Mucosa of gallbladder (tissue), 1 donor: ENCODE data around the gene COLGALT1. TPM values are rescaled to one million over a fixed set of nuclear protein-coding genes. Genes with fewer than 3 reads are reported as not detected.
"Not testable (repeated sequence)": the region's sequence is repeated elsewhere in the genome, so short reads cannot be mapped to it uniquely, and the experiment has no call there.

Experiments
- DNase-seq: peaks from one replicate; pipeline ENCODE4 v3.0.0-alpha.2; 2020; ENCODE audit warnings: low spot score
- total RNA-seq: library from RNA; stranded (reverse); gene quantifications from one replicate; pipeline ENCODE4 v1.2.1, GENCODE V29; 2021
- donor health status: DM: no; HTN: no; CAD: no.

The COLGALT1 gene
- total RNA-seq, 1 donor from 2014 or later: 71.1 TPM

DNA sequence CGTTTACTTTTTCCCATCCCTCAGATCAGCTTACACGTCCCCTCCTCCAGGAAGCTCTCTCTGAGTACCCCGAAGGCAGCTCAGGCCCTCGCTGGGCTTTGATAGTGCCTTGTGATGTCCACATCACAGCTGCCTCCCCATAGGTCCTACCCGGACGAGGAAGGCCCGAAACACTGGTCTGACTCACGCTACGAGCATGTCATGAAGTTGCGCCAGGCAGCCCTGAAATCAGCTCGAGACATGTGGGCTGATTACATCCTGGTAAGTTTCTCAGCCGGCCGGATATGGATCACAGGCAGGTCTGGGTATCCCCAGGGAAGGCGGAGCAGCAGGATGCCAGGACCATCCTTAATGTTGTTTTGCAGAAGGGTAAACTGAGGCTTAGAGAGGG, 4.8 kb downstream of the COLGALT1 start:
- no peak for DNase-seq

DNA sequence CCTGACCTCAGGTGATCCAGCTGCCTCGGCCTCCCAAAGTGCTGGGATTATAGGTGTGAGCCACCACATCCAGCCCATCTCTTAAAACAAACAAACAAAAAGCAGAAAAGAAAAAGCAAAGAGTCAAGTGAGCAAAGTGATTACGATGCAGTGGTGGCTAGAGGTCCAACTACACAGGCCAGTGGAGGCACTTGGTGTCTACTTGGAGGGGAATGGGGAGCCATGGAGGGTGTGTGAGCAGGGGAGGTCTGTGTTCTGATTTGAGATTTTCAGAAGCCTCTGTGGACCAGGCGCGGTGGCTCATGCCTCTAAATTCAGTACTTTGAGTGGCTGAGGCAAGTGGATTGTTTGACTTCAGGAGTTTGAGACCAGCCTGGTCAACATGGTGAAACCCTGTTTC, 6.6 kb downstream of the COLGALT1 start:
- DNase-seq: no peak

DNA sequence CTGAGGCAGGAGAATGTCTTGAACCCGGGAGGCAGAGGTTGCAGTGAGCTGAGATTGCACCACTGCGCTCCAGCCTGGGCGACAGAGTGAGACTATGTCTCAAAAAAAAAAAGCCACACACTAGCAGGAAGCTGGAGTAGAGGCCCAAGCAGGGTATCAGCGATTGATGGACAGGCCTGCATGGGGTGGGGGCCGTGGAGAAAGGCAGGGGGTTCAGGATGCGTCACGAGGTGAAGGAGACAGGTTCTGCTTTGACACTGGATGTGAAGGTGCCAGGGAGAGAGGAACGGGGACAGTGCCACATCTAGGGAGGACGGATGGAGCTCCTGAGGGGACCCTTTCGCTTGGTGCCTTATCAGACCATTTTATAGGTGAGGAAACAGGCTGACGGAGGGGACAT, 7.1 kb downstream of the COLGALT1 start:
- DNase-seq: no peak

DNA sequence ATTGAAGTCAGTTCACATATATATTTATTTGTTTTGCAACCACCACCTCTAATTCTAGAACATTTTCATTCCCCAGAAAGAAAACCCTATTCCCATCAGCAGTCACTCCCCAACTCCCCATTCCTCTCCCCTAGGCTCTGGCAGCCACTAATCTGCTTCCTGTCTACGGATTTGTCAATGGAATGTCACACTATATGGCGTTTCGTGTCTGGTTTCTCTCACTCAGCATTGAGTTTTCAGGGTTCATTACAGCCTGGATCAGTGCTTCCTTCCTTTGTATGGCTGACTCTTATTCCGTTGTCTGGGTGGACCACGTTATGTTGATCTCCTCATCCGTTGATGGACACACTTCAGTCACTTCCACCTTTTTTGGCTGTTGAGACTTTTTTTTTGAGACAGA, 9.3 kb downstream of the COLGALT1 start:
- DNase-seq: no peak

DNA sequence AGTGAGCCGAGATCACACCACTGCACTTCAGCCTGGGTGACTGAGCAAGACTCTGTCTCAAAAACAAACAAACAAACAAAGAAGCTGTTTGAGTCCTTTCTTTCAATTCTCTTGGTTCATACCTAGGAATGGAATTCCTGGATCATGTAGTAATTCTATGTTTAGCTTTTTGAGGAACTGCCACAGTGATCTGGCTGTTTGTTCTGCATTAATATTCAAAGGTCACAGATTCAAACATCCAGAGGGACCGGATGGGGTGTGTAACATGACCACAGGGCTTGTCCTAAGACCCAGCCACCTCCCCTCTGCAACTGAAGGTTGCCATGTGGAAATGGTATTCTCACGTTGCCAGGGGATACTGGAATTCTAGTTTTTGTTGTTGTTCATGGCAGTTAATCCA, 10.2 kb downstream of the COLGALT1 start:
- no peak for DNase-seq

DNA sequence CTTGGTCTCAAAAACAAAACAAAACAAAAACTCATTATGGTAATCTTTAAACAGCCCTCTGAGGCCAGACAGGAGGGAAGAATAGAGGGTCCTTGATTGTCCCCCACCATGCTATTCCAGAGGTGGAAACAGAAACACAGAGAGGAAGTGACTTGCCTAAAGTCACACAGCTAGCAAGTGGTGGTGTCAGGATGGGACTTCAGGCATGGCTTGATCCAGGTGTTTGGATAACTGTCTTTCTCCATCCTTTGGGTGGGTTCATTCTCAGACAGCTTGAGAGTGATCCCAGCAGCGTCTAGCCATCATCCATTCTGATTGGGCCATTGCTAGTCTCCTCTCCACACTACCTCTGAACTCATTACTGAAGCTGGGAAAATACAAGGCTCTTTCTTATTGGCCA, 12.5 kb downstream of the COLGALT1 start:
- DNase-seq: no peak

DNA sequence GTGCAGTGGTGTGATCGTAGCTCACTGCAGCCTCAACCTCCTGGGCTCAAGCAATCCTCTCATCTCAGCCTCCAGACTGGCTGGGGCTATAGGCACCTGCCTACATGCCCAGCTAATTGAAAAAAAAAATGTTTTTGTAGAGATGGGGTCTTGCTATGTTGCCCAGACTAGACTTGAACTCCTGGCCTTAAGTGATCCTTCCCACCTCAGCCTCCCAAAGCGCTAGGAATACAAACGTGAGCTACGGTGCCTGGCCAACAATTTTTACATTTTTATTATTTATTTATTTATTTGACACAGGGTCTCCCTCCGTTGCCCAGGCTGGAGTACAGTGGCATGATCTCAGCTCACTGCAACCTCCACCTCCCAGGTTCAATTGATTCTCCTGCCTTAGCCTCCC, 14.8 kb downstream of the COLGALT1 start:
- not testable (repeated sequence) for DNase-seq

DNA sequence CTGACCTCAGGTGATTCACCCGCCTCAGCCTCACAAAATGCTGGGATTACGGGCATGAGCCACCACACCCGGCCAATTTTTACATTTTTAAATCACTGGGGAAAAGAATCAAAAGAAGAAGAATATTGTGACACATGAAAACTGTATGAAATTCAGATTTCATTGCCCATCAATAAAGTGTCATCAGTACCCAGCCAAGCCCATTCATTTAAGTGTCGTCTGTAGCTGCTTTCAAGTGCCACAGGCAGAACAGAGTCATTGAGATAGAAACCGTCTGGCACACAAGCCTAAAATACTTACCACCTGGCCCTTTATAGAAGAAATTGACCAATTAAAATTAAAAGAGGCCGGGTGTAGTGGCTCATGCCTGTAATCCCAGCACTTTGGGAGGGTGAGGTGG, 15.3 kb downstream of the COLGALT1 start:
- DNase-seq: no peak

DNA sequence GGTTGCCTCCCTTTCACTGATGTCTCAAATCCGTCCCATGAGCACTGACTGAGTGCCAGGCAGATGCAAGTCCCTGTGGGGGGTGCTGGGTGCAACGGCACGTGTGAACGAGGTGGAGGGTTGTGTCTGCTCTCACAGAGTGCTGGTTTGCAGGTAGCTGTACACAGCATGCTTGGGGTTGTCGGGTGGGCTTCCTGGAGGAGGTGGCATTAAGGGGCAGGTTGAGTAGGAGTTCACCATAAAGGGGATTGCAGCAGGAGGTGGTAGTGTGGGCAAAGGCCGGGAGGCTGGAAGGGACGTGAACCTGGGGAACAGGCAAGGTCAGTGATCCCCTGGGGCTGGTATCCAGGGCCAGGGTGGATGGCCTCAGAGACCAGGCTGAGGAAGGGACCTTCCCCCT, 17.2 kb downstream of the COLGALT1 start:
- DNase-seq: no peak

DNA sequence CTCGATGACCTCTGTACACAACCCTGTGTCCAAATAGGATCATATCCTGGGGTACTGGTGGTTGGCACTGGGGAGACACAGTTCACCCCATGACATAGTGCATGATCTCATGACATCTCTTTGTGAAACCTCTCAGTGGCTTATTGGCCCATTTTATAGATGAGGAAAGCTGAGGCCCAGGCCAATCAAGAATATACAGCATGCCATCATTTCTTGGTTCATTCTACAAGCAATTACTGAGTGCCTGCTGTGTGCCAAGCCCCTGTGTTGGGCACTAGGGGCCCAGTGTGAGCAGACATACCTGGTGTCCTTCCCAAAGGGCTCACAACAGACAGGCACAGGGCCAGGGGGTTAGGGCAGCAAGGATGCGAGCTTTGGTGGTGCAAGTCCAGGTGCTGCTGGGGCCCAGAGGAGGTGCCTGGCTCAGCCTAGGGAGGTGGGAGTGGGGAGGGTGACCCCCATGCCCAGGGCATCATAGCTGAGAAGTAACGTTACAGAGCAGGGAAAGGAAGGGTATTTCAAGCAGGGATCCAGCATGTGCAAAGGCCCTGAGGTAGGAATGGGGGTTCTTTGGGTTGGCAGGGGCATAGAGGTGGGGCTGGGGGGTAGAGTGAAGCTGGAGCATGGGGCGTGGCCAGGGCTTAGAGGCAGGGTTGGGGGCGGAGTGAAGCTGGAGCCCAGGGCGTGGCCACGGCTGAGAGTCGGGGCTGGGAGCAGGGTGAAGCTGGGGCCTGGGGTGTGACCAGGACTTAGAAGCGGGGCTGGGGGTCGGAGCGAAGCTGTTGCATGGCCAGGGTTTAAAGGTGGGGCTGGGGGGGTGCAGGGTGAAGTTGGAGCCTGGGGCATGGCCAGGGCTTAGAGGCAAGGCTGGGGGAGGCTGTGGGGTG, 20.7 kb downstream of the COLGALT1 start:
- no peak for DNase-seq

DNA sequence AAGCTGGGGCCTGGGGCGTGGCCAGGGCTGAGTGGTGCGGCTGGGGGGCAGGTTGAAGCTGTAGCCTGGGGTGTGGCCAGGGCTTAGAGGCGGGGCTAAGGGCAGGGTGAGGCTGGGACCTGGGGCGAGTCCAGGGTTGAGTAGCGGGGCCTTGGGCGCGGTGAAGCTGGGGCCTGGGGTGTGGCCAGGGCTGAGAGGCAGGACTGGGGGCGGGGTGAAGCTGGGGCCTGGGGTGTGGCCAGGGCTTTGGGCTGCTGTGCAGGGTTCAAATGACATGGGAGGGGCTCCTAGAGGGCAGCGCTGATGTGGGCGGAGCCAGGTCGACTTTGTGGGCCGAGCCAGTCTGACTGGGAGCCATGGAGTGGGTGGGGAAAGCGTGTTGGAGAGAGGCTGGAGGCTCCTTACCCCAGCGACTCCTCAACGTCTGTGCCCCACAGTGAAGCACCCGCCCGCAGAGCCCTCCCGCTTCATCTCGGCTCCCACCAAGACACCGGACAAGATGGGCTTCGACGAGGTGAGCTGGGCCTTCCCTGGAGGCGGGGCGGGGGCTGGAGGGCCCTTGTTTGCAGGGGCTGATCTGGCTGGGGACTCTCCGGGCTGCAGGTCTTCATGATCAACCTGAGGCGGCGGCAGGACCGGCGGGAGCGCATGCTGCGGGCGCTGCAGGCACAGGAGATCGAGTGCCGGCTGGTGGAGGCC, 21.5 kb downstream of the COLGALT1 start:
- DNase-seq: peak; percentile 38

DNA sequence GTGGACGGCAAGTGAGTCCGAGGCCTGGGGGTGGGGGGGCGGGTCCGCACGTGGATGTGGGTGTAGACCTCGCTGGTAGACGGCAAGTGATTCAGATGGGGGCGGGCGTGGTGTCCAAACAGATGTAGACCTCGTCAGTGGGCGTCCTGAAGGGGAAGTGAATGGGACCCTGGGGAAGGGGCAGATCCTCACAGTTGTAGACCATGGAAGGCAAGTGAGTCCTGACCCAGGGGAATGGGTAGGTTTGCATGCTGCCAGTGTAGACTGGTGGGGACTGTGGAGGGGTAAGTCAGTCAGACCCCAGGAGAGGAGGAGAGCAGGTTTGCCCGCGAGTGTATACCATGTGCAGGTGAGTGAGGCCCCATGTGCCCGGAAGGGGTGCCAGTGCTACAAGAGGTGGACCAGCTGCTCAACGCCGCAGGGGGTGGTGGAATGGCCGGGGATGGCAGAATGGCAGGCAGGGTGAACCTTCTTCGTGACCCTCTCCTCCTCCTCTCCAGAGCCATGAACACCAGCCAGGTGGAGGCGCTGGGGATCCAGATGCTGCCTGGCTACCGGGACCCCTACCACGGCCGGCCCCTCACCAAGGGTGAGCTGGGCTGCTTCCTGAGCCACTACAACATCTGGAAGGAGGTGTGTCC, 22.1 kb downstream of the COLGALT1 start:
- DNase-seq: no peak

DNA sequence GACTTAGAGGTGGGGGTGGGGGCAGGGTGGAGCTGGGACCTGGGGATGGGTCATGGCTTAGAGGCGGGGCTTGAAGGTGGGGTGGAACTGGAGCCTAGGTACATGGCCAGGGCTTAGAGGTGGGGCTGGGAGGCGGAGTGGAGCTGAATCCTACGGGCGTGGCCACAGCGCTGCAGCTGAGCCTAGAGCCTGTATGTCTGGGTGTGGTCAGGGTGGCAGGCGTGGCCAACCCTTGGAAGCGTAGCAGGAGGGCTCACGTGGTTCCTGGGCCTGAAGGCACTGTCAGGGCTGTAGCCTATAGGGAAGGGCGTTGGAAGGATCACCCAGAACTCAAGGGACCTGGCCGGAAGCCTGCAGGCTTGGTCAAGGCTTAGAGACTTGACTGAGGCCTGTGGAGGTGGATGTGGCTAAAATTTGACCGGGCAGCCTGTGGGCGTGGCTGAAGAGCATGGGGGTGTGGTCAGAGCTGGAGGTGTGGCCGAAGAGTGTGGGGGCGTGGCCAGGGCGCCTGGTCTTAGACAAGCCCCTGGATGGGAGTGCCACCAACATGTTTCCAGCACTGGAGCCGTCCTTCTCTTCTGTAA, 24.3 kb downstream of the COLGALT1 start:
- DNase-seq: peak; percentile 35

DNA sequence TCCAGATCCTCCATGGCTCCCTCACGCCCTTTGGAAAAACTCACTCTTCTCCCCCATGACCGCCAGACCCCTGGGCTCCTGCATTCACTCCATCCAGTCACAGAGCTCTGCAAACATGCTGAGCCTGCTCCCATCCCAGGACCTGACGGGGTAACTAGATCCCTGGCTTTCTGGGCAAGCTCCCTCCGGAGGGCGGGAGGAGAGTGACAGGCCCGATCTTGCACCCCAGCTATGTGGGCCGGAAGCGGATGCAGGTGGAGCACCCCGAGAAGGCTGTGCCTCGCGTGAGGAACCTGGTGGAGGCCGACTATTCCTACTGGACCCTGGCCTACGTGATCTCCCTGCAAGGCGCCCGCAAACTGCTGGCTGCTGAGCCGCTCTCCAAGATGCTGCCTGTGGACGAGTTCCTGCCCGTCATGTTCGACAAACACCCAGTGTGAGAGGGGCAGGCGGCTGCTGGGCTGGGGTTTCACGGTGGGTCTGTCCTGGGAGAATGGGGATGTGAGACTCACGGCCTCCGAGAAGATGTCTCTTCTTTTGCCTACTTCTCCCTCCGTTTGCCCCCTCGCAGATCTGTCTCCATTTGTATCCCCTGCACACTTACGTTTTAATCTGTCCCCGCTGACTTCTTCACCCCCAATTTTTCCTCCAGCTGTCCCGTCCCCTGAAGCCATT, 25.2 kb downstream of the COLGALT1 start:
- no peak for DNase-seq

DNA sequence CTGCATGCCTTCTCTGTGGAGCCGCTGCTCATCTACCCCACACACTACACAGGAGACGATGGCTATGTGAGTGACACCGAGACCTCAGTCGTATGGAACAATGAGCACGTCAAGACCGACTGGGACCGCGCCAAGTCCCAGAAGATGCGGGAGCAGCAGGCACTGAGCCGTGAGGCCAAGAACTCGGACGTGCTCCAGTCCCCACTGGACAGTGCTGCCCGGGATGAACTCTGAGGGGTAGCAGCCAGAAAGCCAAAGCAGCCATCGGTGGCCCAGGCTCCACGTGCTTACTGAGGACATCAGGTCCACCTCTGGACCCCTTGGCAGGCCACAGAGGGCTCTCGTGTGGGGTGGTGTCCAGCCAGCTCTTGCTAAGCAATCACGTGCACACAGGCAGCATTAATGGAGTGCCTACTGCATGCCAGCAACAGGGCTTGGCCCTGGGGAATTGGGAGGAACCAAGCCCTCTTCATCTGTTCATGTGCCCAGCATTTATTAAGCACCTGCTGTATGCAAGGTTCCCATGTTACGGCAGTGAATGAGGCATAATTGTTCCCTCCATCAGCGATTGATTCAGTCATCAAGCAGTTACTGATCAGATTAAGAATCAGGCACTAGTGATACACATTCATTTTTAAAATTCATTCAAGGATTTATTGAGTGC, 25.9 kb downstream of the COLGALT1 start:
- no peak for DNase-seq

DNA sequence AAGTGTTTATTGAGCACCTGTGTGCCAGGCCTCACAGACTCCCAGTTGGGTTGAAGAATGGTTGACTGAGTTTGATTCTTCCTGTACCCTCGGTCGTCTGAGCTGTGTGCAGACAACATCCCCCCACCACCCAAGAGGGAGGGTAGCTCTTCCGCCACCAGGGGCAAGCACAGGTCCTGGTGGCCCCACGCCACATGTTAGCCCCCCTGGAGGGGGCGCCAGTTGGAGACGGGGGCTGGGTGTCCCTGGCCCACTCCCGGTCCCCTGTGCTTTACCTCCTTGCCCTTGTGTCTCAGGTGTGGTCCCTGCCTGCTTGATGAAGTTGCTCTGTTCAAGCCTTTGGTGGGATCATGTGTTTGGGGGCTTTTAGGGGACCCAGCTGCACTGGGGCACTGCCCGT, 27.2 kb downstream of the COLGALT1 start:
- DNase-seq: no peak

DNA sequence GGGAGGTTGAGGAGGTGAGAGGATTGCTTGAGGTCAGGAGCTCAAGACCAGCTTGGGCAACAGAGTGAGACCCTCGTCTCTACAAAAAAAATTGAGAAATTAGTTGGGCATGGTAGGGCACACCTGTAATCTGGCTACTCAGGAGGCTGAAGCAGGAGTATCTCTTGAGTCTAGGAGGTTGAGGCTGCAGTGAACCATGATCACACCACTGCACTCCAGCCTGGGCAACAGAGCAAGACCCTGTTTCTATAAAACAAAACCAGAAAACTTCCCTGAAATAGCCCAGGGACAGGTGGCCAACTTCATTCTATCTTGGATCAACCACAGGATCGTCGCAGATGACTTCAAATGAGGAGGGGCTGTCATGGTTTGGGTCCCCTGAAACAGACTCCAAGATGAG, 28.7 kb downstream of the COLGALT1 start:
- DNase-seq: no peak

DNA sequence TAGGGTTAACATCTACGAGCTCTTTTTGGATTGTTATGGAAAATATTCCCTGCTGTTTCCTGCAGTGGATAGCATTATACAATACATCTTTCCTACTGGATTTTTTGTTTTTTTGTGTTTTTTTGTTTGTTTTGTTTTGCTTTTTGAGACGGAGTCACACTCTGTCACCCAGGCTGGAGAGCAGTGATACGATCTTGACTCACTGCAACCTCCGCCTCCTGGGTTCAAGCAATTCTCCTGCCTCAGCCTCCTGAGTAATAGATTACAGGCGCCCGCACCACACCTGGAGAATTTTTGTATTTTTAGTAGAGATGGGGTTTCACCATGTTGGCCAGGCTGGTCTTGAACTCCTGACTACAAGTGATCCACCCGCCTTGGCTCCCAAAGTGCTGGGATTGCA, 29.9 kb downstream of the COLGALT1 start:
- DNase-seq: not testable (repeated sequence)

DNA sequence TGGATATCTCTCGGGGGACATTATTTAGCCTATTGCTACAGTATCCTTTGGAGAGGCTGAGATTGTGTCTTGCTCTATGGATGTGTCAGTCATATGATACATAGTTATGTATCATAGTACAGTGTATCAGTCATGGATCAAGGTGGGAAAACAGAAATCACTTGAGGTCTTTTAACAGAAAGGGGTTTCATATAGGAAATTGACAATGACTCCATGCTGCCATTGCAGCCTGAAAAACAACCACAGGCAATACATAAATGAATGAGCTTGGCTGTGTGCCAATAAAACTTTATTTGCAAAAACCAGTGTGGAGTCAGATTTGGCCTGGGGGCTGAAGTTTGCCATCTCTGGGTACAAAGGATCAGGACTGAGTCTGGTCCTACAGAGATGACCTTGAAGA, 35.4 kb downstream of the COLGALT1 start:
- no peak for DNase-seq

DNA sequence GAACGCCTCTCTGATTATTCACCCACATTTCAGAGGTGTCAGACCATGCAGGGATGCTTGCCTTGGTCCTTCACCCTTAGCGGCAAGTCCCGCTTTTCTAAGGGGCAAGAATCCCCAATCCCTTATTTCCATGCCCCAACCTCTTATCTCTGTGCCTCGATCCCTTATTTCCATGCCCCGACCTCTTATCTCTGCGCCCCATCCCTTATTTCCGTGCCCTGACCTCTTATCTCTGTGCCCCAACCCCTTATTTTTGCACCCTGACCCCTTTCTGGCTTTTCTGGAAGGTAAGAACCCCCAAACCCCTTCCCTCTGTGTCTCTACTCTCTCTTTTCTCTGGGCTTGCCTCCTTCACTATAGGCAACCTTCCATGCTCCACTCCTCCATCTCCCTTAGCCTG, 38.8 kb downstream of the COLGALT1 start:
- not testable (repeated sequence) for DNase-seq

DNA sequence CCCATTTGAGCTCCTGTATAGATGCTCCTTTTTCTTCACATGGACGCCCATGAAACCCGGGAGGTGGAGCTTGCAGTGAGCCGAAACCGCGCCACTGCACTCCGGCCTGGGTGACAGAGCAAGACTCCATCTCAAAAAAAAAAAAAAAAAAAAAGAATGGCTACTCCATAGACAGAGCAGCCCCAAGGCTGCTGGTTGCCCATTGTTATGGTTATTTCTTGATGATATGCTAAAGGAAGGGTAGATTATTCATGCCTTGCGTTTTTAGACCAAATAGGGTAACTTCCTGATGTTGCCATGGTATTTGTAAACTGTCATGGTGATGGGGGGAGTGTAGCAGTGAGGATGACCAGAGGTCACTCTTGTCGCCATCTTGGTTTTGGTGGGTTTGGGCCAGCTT, 42.6 kb downstream of the COLGALT1 start:
- DNase-seq: not testable (repeated sequence)
